Mucosa of gallbladder (tissue), 1 donor: ENCODE results near the gene MTHFD2. TPM values are rescaled to one million over a fixed set of nuclear protein-coding genes. Genes with fewer than 3 reads are reported as not detected.
"Not testable (repeated sequence)": the region's sequence is repeated elsewhere in the genome, so short reads cannot be mapped to it uniquely, and the experiment has no call there.

Experiments
- DNase-seq: peaks from one replicate; pipeline ENCODE4 v3.0.0-alpha.2; 2020; ENCODE audit warnings: low spot score
- total RNA-seq: library from RNA; stranded (reverse); gene quantifications from one replicate; pipeline ENCODE4 v1.2.1, GENCODE V29; 2021
- donor health status: DM: no; HTN: no; CAD: no.

MTHFD2 gene
- total RNA-seq: 26.2 TPM

DNA sequence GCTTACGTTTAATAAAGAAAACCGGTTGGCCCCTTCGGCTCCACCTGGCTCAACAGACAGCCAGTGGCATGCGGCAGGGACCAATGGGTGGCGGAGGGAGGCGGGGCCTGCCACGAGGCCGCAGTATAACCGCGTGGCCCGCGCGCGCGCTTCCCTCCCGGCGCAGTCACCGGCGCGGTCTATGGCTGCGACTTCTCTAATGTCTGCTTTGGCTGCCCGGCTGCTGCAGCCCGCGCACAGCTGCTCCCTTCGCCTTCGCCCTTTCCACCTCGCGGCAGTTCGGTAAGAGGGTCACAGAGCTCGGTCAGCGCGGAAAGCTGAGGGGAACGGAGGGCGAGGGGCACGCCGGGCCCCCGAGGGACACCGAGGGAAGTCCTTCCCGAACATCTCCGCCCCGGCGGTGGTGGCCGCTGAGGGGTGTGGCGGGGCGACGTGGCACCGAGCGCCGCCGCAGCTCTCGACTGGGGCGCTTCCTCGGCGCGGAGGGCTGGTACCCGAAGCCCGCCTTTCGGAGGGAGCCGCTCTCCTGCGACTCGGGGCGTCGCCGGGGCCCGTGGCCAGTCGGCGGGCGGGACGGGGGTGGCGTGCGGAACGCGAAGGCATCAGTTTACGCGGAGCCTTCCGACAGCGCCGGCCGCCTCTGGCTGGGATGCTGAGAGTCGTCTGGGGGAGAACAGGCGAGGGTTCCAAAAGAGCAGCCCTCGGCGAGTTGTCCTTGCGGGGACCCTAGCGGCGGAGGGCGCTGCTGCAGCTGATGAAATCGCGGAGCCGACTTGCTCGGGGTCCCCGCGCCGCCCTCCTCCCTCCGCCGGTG is at the start of gene MTHFD2:
Gene MTHFD2, plus strand, starts transcription at position 155 of the 814 bp plus-strand sequence. Its CDS starts 27 bp downstream, at position 182.
- DNase-seq: peak; percentile 93

DNA sequence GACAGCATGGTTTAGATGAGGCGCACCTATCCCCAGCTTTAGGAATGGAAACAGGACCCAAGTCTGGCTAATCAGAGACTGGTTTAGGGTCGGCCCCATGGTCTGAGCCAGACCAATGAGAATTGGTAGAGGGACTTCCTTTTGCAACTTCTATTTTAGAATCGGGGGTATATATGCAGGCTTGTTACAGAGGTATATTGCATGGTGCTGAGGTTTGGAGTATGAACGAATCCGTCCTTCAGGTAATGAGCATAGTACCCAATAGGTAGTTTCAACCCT is 49.2 kb upstream of the MTHFD2 start:
- no peak for DNase-seq

DNA sequence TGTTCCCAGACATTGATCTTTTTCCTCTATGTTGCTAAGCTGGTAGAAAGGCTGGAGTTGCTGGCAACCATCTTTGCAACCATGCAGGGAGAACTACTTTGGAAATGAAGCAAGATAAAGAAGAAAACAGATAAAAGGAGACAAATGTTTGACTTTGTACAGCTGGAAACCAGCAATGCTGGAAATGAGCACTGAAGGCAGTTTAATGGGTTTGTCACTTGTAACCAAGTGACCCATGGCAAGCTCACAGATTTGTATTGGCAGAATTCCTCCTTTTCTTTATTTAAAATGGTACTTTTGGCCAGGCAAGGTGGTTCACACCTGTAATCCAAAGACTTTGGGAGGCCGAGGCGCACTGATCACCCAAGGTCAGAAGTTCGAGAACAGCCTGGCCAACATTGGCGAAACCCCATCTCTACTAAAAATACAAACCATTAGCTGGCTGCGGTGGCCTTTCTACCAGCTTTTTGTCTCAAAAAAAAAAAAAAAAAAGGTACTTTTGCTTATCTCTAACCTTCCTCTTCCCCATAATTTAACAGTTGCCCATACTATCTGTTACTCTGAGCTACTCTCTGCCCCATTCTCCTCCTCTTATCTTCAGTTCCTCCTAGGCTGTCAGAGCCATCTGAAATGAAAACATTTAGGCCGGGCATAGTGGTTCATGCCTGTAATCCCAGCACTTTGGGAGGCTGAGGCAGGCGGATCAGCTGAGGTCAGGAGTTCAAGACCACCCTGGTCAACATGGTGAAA is 48.7 kb upstream of the MTHFD2 start:
- no peak for DNase-seq

DNA sequence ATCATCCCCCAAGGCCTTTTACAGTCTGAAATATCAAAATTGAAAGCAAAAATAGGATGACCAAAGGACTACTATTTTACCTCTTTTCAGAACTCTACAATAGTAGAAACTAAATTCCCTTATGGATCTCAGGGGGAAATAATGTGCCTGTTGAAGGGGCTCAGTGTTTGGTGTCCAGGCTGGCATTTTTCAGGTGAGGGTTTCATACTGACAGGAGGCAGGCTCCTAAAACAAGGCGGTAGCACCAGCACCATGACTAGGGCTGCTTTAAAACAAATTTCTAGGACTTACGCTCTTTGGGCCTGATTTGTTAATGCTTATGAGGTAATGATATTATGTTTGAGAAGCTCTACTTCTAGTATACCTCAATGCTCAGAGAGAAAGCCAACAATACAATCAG is 45.5 kb upstream of the MTHFD2 start:
- DNase-seq: no peak

DNA sequence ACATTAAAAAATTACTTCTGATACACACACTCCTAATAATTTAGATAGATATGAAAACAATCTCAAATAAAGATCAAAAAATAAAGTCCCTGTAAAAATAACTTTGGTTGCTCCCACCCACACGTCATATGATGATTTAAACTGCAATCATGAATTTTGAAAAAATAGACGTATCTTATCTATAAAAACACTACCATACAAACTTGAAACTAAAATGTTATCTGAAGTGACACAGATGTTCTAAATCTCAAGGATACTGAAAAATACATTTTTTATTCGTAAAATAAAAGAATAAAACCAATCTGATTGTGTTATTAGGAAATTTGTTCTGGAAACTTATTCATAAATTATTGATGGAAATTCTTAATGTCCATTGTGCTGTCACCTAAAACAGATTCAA is 42.6 kb upstream of the MTHFD2 start:
- DNase-seq: no peak

DNA sequence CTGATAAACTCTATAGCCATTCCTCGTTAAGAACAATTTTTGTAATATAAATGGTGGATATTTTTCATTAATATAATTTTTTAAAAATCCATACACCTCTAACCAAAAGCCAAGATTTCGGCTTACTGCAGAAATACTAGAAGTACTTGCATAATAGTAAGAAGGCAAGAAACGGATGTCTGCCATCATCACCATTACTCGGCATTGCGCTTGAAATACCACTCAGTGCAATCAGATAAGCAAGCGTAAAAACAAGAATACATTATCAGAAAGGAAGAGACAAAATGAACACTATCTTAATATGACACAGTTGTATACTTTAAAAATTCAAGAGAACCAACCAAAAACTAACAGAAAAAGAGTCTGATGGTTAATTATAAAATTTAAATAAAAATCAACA is 35.5 kb upstream of the MTHFD2 start:
- DNase-seq: no peak

DNA sequence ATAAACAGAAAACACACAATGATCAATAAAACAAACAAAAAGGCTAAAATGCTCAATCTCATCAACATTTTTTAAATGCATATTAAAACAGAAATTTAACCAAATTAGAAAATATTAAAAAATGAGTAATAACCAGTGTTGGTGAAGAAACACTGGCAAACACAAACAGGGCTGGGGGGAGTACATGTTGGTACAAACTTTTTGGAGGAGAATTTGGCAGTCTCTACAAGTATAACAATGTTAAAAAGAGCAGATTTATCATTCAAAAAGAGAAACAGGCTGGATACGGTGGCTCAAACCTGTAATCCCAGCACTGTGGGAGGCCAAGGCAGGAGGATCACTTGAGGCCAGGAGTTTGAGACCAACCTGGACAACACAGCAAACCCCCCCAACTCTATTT is 33.7 kb upstream of the MTHFD2 start:
- DNase-seq: no peak

DNA sequence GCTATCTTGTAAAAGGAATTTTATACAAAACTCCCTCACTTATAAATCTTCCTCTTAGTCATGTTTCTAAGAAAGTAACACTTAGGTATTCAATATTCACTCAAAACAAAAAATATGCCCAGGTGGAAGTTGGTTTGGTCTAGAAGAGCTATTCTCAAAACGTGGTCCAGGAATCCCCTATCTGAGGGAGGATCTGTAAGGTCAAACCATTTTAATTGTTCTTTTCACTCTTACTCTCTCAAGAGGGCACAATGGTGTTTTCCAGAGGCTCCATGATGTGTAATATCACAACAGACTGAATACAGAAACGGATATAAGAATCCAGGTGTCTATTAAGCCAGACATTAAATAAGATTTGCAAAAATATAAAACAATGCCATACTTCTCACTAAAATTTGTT is 29.7 kb upstream of the MTHFD2 start:
- DNase-seq: no peak

DNA sequence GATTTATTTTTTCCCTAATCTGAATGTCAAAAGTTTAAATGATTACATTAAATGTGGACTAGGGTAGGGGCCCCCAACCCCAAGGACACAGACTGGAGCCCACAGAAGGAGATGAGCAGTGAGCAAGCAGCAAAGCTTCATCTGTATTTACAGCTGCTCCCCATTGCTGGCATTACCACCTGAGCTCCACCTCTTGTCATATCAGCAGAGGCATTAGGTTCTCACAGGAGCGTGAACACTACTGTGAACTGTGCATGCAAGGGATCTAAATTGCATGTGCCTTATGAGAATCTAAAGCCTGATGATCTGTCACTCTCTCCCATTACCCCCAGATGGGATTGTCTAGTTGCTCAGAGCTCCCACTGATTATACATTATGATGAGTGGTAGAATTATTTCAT is 23.5 kb upstream of the MTHFD2 start:
- no peak for DNase-seq

DNA sequence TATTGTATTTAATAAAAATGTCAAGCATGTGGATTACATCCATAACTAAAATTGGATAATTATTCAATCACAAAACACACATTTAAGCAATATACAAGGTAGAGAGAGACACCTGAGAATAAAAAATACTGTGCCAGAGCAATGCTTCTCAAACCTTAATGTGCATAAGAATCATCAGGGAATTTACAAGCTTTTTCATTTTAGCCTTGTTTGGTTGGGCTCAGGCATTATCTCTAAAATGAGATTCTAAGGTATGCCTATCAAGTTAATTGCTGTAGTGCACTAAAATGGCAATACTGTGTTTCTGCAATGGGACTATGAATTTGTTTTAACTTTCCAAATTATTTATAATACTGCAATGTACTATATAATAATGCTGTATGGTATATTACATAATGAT is 20.7 kb upstream of the MTHFD2 start:
- DNase-seq: no peak

DNA sequence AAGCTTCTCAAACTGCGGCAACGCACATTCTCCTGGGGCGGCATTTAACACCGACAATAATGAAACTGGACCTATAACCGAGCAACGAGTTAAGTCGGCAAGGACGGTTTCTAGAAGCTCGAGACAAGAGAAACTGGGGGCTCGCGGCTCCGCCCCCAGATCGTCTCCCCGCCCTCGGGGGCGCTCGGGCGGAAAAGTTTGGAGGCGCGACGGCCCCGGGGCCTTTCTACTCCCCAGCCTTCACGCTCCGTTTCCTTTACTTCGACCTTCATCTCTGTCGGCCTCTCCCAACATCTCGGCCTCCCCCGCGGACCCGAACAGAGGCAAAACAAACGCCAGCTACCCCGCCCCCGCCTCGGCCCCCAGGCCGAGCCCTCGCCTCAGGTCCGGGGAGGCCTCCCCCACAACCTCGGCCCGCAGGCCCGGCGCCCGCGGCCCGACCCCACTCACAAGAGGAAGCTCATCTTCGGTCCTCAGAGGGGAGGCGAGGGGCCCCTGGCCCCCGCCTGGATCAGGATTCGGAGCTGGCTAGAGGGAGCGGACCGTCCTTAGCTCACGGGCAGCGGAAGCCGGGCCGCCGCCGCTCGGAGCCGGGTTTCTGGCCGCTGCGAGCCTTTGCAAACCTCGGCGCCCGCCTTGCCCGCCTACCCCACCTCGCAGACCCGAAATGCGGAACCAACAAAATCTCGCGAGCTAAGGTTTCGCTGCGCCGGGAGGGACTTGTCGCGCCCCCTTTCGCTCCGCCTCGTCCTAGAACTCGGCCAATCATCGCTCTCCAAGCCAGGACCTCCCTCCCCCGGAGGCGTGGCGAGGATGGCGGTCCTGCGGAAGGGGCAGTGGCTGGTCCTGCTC is 20.0 kb upstream of the MTHFD2 start, which contains the start of gene MOB1A:
Gene MOB1A, minus strand, starts transcription at position 669 of the 852 bp plus-strand sequence. Its CDS starts 205 bp downstream, at position 464.
- peak; percentile 98 for DNase-seq

DNA sequence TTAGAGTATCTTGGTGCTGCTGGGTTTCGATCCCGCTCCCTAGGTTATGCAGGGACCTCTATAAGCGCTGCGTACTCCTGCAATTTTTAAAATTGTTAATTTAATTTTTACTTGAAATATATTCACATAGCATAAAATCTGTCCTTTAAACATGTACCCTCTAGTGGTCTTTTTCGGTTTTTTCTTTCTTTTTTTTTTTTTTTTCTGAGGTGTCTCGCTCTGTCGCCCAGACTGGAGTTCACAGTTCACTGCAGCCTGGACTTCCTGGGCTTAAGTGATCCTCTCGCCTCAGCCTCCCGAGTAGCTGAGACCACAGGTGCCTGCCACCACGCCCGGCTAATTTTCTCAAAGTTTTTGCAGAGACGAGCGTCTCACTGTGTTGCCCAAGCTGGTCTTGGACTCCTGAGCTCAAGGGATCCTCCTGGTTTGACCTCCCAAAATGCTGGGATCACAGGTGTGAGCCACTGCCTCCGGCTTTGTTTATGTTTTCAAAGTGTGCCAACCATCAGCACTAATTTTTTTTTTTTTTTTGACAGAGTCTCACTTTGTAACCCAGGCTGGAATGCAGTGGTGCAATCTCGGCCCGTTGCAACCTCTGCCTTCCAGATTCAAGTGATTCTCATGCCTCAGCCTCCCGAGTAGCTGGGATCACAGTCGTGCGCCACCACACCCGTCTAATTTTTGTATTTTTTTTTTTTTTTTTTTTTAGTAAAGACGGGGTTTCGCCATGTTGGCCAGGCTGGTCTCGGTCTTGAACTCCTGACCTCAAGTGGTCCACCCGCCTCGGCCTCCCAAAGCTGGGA is 19.2 kb upstream of the MTHFD2 start:
- no peak for DNase-seq

DNA sequence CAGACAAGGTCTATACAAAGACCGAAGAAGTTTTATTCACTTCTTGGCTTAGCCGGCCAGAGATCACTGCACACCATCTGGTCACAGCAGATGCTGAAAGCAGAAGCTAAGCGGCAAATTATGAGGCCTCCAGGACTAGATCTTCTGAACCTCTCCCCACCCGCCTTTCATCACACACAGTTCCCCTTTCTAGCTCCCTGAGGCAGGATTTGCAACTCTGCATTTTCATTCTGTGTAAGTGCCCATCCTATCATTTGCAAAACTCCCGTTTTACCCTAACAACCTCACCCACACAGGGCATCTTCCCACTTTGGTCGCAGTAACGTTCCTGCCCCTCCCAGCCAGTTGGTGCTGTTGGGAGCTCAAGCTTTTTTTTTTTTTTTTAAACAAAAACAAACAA is 16.7 kb upstream of the MTHFD2 start:
- DNase-seq: peak; percentile 51

DNA sequence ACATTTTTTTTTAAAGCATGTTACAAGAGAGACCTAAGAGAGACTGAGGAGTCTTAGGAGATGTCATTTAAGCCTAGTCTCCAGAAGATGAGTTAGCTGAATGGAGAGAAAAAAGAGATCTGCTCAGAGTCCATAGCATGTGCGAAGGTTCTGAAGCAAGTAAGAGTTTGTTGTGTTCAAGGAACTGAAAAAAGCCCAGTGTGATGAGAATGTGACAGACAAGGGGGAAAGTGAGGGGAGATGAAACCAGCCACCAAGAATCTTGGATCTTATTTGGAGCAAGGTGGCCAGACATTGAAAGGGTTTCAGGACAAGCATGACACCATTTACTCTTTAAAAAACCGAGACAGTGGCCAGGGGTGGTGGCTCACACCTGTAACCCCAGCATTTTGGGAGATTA is 14.5 kb upstream of the MTHFD2 start:
- DNase-seq: no peak

DNA sequence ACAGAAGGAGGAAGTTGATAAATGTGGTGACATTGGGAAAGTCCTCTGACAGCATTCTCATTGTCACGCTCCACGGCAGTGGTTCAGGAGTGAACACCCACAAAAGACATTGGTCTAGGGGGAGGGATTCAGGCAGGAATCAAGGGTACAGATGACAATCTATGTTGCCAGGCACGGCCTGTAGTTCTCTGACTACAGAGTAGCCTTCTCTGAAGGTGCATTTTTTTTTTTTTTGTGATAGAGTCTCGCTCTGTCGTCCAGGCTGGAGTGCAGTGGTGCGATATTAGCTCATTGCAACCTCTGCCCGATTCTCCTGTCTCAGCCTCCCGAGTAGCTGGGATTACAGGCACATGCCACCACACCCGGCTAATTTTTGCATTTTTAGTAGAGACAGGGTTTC is 12.4 kb upstream of the MTHFD2 start:
- DNase-seq: peak; percentile 34

DNA sequence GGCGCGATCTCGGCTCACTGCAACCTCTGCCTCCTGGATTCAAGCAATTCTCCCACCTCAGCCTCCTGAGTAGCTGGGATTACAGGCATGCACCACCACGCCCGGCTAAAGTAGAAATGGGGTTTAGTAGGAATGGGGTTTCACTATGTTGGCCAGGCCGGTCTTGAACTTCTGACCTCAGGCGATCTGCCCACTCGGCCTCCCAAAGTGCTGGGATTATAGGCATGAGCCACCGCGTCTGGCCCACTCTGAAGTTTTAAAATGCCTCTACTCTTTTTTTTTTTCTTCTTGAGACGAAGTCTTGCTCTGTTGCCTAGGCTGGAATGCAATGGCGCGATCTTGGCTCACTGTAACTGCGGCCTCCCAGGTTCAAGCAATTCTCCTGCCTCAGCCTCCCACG is 11.7 kb upstream of the MTHFD2 start:
- not testable (repeated sequence) for DNase-seq

DNA sequence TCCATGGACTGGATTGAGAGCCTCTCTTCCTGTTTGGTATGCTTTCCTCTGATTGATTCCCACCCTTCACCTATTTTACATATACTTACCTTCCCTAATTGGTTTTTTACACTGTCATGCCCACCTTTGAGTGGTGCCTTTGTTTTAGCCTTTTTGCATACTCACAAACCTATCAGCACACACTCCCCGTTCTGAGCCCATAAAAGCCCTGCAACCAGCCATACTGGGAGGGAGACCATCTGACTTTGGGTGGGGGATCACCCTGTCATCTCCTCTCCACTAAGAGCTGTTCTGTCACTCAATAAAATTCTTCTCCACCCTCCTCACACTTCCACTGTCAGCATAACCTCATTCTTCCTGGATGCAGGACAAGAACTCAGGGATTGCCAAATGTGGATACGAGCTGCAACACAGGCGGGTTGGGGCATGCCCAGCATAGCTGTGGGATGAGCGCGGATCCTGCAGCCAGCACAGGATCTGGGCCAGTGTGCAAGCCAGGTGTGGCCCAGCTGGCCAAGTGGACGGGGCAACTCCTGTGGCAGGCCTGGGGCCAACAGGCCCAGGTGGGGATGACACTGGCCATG is 10.3 kb upstream of the MTHFD2 start:
- no peak for DNase-seq

DNA sequence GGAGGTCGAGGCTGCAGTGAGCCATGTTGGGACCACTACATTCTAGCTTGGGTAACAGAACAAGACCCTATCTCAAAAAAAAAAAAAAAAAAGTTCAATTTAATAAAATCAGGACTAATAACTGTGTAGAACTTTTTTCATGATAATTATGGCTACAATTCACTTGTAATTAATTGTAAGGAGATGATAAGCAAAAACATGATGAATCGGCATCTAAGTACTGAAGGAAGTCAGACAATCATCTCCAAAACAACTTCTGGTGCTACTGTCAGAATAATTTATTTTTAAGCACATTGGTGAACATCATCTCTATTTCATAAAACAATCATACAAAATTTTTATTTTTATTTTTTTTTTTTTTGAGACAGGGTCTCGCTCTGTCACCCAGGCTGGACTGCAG is 9.7 kb upstream of the MTHFD2 start:
- DNase-seq: no peak

DNA sequence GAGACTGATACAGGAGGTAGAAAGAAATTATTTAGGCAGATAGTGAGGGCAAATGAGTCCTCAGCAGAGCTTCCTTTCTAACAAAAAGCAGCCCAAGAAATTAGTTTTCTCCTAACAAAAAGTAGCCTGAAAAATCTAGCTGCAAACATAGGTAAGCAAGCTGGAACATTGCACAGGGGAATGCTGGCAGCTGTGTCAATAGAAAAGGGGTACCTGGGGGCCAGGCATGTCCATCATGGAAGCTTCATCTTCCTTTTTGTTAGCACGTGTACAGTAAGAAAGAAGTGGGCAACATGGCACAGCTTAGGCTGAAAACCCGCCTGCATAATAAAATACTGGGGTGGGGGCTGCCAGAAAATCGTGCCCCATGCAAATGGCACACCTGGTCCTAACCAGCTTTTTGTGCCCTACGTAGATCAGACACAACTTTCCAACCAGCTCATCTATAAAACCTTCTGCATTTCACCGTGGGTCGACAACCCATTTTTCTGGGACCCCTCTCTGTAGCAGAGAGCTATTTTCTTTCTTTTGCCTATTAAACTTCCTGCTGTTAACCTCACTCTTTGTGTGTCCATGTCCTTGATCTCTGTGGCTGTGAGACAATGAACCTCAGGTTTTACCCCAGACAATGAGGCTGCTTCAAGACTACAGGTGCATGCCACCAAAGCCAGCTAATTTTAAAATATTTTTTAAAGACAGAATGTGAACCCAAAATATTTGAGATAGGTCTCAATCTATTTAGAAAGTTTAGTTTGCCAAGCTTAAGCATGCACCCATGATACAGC is 6.6 kb upstream of the MTHFD2 start:
- DNase-seq: no peak

DNA sequence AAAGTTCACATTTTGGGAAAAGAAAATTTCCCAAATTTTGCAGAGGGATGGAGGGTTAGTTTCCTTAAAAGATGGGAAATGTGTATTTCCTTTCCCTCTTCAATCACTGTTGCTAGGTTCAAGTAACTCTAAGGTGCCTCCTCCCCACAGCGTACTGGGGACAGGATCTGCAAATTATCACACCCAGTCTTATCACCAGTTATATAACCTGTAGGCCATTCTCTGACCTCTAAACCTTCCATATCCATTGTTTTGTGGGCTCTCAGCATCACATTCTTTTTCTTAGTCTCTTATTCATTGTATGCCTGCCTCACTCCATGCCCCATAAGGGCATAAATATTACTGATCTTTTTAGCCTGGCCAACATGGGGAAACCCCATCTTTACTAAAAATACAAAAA is 3.6 kb upstream of the MTHFD2 start:
- no peak for DNase-seq
